Smooth muscle cell (in vitro differentiated cells): ENCODE data around the gene CTBP1. TPM values are rescaled to one million over a fixed set of nuclear protein-coding genes. Genes with fewer than 3 reads are reported as not detected.

Experiments used
- DNase-seq: peaks from one replicate; lab custom pipeline; 2025; ENCODE audit not compliant: unreplicated experiment; lab: John Stamatoyannopoulos, UW
- H2AFZ ChIP-seq: fragments of 200-600 bp; sonication (generic); 2 replicates; pipeline ENCODE4 v1.6.0; 2016; ENCODE audit warnings: antibody characterized with exemption, low read depth, mild to moderate bottlenecking
- H3F3A ChIP-seq: fragments of 200-600 bp; sonication (generic); 2 replicates; pipeline ENCODE4 v1.6.0; 2017; ENCODE audit warnings: antibody characterized with exemption, low read depth
- H3K27ac ChIP-seq: fragments of 200-600 bp; sonication (generic); 2 replicates; pipeline ENCODE4 v1.5.1; 2016; ENCODE audit warnings: low read depth, mild to moderate bottlenecking
- H3K27me3 ChIP-seq: fragments of 200-600 bp; sonication (generic); 2 replicates; pipeline ENCODE4 v1.6.1; 2016; ENCODE audit warnings: low read depth, mild to moderate bottlenecking
- H3K36me3 ChIP-seq: fragments of 200-600 bp; sonication (generic); 2 replicates; pipeline ENCODE4 v1.5.1; 2016; ENCODE audit warnings: low read depth
- H3K4me1 ChIP-seq: fragments of 200-600 bp; sonication (generic); 2 replicates; pipeline ENCODE4 v1.5.1; 2016; ENCODE audit warnings: low read depth
- H3K4me2 ChIP-seq: fragments of 200-600 bp; sonication (generic); 2 replicates; pipeline ENCODE4 v1.6.0; 2016; ENCODE audit warnings: mild to moderate bottlenecking
- H3K4me3 ChIP-seq: fragments of 200-600 bp; sonication (generic); 2 replicates; pipeline ENCODE4 v1.5.1; 2016; ENCODE audit warnings: mild to moderate bottlenecking
- H3K79me2 ChIP-seq: fragments of 200-600 bp; sonication (generic); 2 replicates; pipeline ENCODE4 v1.6.0; 2016; ENCODE audit warnings: low read depth, mild to moderate bottlenecking
- H3K9ac ChIP-seq: fragments of 200-600 bp; sonication (generic); 2 replicates; pipeline ENCODE4 v1.6.0; 2016; ENCODE audit warnings: low read depth
- H3K9me3 ChIP-seq: fragments of 200-600 bp; sonication (generic); replicated peaks from 2 replicates; pipeline ENCODE4 v1.5.1; 2016; ENCODE audit warnings: low read depth
- H4K20me1 ChIP-seq: fragments of 200-600 bp; sonication (generic); 2 replicates; pipeline ENCODE4 v1.6.0; 2016; ENCODE audit warnings: low read depth
- WGBS: methylation state at CpG from one replicate; pipeline ENCODE4 v1.1.7; 2016; ENCODE audit warnings: low lambda C conversion rate; 5-methylcytosine and 5-hydroxymethylcytosine counted together
- polyA plus RNA-seq: library from polyadenylated mRNA; unstranded; fragments of >200 nt; fragmentation: Nextera tagmentation; extraction: Ambion mirVana; gene quantifications from 2 replicates; pipeline ENCODE4 v1.2.1, GENCODE V29; 2016
- total RNA-seq: library from RNA; depleted of rRNA; stranded (reverse); fragments of >200 nt; gene quantifications from 2 replicates; pipeline ENCODE4 v1.2.3, GENCODE V29; 2014
- TF ChIP-seq, protein P1 (sequence below): fragments of 200-600 bp; sonication (generic); IDR thresholded peaks from 2 replicates; pipeline ENCODE4 v1.5.1; 2017; ENCODE audit warnings: borderline replicate concordance, mild to moderate bottlenecking, antibody characterized with exemption; ENCODE audit not compliant: insufficient read depth, poor library complexity, severe bottlenecking

The CTBP1 gene
- total and polyA plus RNA-seq, 2 experiments from 2014 or later: 76.9 to 132 TPM

GRCh38 chr4:1209821-1210220, 39.1 kb downstream of the CTBP1 start:
- H3K79me2 ChIP-seq: no peaks in the 10 kb centered on the region
- peak overlapping the region; percentile 81 for H3K27ac ChIP-seq
- H3K27me3 ChIP-seq: no peaks in the 10 kb centered on the region
- DNase-seq: no peak
- no peaks in the 10 kb centered on the region for H3K4me1 ChIP-seq
- no peak overlapping the region for H2AFZ ChIP-seq
- H4K20me1 ChIP-seq: peaks cover 7% of the 10 kb centered on the region
- TF ChIP-seq, protein P1, sequence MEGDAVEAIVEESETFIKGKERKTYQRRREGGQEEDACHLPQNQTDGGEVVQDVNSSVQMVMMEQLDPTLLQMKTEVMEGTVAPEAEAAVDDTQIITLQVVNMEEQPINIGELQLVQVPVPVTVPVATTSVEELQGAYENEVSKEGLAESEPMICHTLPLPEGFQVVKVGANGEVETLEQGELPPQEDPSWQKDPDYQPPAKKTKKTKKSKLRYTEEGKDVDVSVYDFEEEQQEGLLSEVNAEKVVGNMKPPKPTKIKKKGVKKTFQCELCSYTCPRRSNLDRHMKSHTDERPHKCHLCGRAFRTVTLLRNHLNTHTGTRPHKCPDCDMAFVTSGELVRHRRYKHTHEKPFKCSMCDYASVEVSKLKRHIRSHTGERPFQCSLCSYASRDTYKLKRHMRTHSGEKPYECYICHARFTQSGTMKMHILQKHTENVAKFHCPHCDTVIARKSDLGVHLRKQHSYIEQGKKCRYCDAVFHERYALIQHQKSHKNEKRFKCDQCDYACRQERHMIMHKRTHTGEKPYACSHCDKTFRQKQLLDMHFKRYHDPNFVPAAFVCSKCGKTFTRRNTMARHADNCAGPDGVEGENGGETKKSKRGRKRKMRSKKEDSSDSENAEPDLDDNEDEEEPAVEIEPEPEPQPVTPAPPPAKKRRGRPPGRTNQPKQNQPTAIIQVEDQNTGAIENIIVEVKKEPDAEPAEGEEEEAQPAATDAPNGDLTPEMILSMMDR: no peak
- H3K4me3 ChIP-seq: no peak overlapping the region
- no peaks in the 10 kb centered on the region for H3K9me3 ChIP-seq
- H3K4me2 ChIP-seq: peak overlapping the region; percentile 48
- 8% methylated on average over 7 of the region's 11 CpGs for WGBS
- H3K9ac ChIP-seq: peak overlapping the region; percentile 42
- no peaks in the 10 kb centered on the region for H3K36me3 ChIP-seq
- no peaks in the 10 kb centered on the region for H3F3A ChIP-seq

DNA sequence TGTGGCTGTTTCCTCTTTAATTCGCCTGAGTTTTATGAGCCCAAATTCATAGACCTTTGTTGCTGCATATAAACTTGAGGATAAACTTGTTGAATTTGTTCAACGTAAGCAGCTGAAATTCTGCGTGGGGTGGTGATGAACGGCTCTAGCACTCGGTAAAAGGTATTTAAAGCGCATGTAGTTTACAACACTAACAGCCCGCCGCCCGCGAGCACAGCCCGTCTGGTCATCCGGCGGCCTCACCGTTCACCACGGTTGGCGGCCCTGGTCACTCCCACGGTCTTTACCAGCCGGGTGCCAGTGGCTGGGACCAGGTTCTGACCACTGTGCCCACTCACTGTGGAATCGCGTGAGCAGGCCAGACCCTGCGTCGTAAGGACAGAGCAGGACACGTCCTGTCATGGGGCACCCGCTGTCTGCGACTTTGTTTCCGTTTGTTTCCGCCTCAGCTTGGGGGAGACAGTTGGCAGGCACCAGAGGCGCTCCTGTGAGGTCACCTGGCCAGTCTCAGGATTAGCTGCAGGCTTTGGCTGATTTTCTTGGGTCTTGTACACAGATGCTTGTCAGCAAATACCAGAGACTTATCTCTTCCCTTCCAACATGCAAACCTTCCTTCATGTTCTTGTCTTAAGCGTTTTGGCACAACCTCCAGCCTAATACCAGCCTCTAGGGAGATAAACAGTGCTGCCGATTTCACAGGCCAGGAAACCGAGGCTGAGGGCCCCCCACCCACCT, 39.8 kb downstream of the CTBP1 start:
- Histone ChIP-seq H3K4me1 (no peaks in the 10 kb centered on the region), H4K20me1 (no peaks in the 10 kb centered on the region), H2AFZ (no peak overlapping the region), H3K4me2 (peak overlapping the region; percentile 48), H3K4me3 (no peak overlapping the region), H3K9me3 (no peaks in the 10 kb centered on the region), H3K79me2 (no peaks in the 10 kb centered on the region), H3K27ac (peak overlapping the region; percentile 81), H3K27me3 (no peaks in the 10 kb centered on the region), H3K9ac (peak overlapping the region; percentile 42), H3K36me3 (no peaks in the 10 kb centered on the region), H3F3A (no peaks in the 10 kb centered on the region)
- TF ChIP-seq, protein P1: no peak
- 86% methylated on average over 31 of the region's 31 CpGs for WGBS
- DNase-seq: no peak

- peak overlapping the region; percentile 81 for H3K27ac ChIP-seq
- 94% methylated on average over 37 of the region's 37 CpGs for WGBS
- H3K4me1 ChIP-seq: no peaks in the 10 kb centered on the region
- H4K20me1 ChIP-seq: no peaks in the 10 kb centered on the region
- no peak overlapping the region for H3K9ac ChIP-seq
- no peak overlapping the region for H2AFZ ChIP-seq
- H3K27me3 ChIP-seq: no peaks in the 10 kb centered on the region
- no peaks in the 10 kb centered on the region for H3K79me2 ChIP-seq
- no peak for DNase-seq
- H3K4me2 ChIP-seq: no peak overlapping the region
- TF ChIP-seq, protein P1: no peak
- no peaks in the 10 kb centered on the region for H3F3A ChIP-seq
- H3K4me3 ChIP-seq: no peak overlapping the region
- H3K9me3 ChIP-seq: no peaks in the 10 kb centered on the region
- no peaks in the 10 kb centered on the region for H3K36me3 ChIP-seq
These were observed 40.5 kb downstream of the CTBP1 start for GRCh38 chr4:1208266-1208961.
